Stimulated activated CD8-positive, alpha-beta memory T cell treated with anti-CD3 and anti-CD28 coated beads, Interleukin-12 subunit alpha, Interleukin-12 subunit beta, amount 100 ng/mL, for 4 hours (primary cell): ENCODE measurements around the gene ANKRD12.

Source experiments
- DNase-seq: peaks from one replicate; pipeline ENCODE4 v3.0.0-alpha.2; 2020; ENCODE audit warnings: low read depth

The ANKRD12 gene

GRCh38 chr18:9184998-9185613 is 48.5 kb downstream of the ANKRD12 start:
- no peak for DNase-seq

- no peak for DNase-seq
These were observed 52.0 kb downstream of the ANKRD12 start for GRCh38 chr18:9188359-9189231.

- no peak for DNase-seq
These were observed 52.9 kb downstream of the ANKRD12 start for GRCh38 chr18:9189491-9189890.

GRCh38 chr18:9191658-9192256 is 55.2 kb downstream of the ANKRD12 start:
- no peak for DNase-seq

- no peak for DNase-seq
These were observed 56.5 kb downstream of the ANKRD12 start for GRCh38 chr18:9193031-9193430.

GRCh38 chr18:9196568-9196967 is 60.0 kb downstream of the ANKRD12 start:
- DNase-seq, result no peak

GRCh38 chr18:9199681-9200080 is 63.1 kb downstream of the ANKRD12 start:
- no peak for DNase-seq

GRCh38 chr18:9201224-9201623 is 64.6 kb downstream of the ANKRD12 start:
- DNase-seq, result no peak

- DNase-seq, result no peak
These were observed 68.1 kb downstream of the ANKRD12 start for GRCh38 chr18:9204659-9205058.

- no peak for DNase-seq
These were observed 69.8 kb downstream of the ANKRD12 start for GRCh38 chr18:9206421-9206820.

GRCh38 chr18:9209279-9209678 is 72.7 kb downstream of the ANKRD12 start:
- no peak for DNase-seq

GRCh38 chr18:9210966-9211365 is 74.4 kb downstream of the ANKRD12 start:
- DNase-seq, result no peak

GRCh38 chr18:9211955-9212354 is 75.4 kb downstream of the ANKRD12 start:
- no peak for DNase-seq

GRCh38 chr18:9215221-9215933 is 78.8 kb downstream of the ANKRD12 start:
- DNase-seq, result no peak

- no peak for DNase-seq
These were observed 79.9 kb downstream of the ANKRD12 start for GRCh38 chr18:9216459-9216858.

- DNase-seq, result no peak
These were observed 81.3 kb downstream of the ANKRD12 start for GRCh38 chr18:9217743-9218451.

GRCh38 chr18:9221040-9221439 is 84.5 kb downstream of the ANKRD12 start:
- no peak for DNase-seq

GRCh38 chr18:9221661-9222060 is 85.1 kb downstream of the ANKRD12 start:
- DNase-seq, result no peak

GRCh38 chr18:9223356-9223755 is 86.8 kb downstream of the ANKRD12 start:
- no peak for DNase-seq

GRCh38 chr18:9226463-9226862 is 89.9 kb downstream of the ANKRD12 start:
- DNase-seq, result no peak

- DNase-seq, result no peak
These were observed 95.4 kb downstream of the ANKRD12 start for GRCh38 chr18:9231852-9232486.
